Uterus (tissue), 2 donors: ENCODE results near the gene CLASP2.

Experiments used
- POLR2A ChIP-seq, 2 donors: fragments of 450-650 bp; IDR thresholded peaks; one replicate each; pipeline ENCODE4 v1.6.1; 2016; ENCODE audit warnings: antibody characterized with exemption in 2 of 2, mild to moderate bottlenecking in 1 of 2, moderate library complexity in 1 of 2
- TF ChIP-seq, protein P1 (sequence below), 4 experiments: fragments of 200-600 bp in 2 of 4; fragments of 450-650 bp in 2 of 4; sonication (generic) in 2 of 4; IDR thresholded peaks; one replicate each; pipeline ENCODE4 v1.5.1; 2016 to 2019; ENCODE audit warnings: antibody characterized with exemption in 4 of 4, mild to moderate bottlenecking in 2 of 4, moderate library complexity in 1 of 4

DNA sequence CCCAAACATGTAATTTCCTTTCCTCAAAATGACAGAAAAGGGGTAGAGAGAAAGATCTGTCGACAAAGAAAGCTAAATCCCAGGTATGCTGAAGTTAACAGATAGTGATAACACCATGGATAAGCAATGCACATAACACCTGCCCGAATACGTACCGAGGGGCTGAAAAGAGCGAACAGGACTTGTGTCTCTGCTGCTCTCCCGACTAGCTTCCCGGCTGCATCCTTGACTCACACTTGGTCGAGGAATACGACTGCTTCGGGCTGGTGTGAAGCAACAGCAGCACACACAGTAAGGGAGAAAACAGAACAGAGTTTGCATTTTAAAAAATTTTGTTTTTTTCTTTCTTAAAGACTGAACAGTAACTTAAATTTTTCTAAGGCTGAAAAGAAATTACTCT, 136.4 kb downstream of the CLASP2 start:
- TF ChIP-seq, protein P1, sequence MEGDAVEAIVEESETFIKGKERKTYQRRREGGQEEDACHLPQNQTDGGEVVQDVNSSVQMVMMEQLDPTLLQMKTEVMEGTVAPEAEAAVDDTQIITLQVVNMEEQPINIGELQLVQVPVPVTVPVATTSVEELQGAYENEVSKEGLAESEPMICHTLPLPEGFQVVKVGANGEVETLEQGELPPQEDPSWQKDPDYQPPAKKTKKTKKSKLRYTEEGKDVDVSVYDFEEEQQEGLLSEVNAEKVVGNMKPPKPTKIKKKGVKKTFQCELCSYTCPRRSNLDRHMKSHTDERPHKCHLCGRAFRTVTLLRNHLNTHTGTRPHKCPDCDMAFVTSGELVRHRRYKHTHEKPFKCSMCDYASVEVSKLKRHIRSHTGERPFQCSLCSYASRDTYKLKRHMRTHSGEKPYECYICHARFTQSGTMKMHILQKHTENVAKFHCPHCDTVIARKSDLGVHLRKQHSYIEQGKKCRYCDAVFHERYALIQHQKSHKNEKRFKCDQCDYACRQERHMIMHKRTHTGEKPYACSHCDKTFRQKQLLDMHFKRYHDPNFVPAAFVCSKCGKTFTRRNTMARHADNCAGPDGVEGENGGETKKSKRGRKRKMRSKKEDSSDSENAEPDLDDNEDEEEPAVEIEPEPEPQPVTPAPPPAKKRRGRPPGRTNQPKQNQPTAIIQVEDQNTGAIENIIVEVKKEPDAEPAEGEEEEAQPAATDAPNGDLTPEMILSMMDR (IDR thresholded peaks at IDR 0.05), result no peak
- no peak for TF ChIP-seq POLR2A (IDR thresholded peaks at IDR 0.05)
